NCI-H128 (cell line): ENCODE results near the gene SH3PXD2A.
A peak's percentile ranks its signal among the peaks of the same experiment; 100 is the strongest.
"Not testable (repeated sequence)": the region's sequence is repeated elsewhere in the genome, so short reads cannot be mapped to it uniquely, and the experiment has no call there.

Source experiments
- DNase-seq: peaks from one replicate; lab custom pipeline; 2025; ENCODE audit not compliant: unreplicated experiment; lab: John Stamatoyannopoulos, UW

Gene SH3PXD2A

GRCh38 chr10:103613616-103614015 is 241.8 kb downstream of the SH3PXD2A start:
- DNase-seq: no peak

GRCh38 chr10:103612462-103613365 is 242.7 kb downstream of the SH3PXD2A start:
- DNase-seq: no peak

GRCh38 chr10:103610921-103611511 is 244.4 kb downstream of the SH3PXD2A start:
- no peak for DNase-seq

- DNase-seq: no peak
Observed at GRCh38 chr10:103610083-103610472, 245.3 kb downstream of the SH3PXD2A start.

- no peak for DNase-seq
Observed at GRCh38 chr10:103609231-103610082, 245.9 kb downstream of the SH3PXD2A start.

- DNase-seq: not testable (repeated sequence)
Observed at GRCh38 chr10:103608056-103608455, 247.3 kb downstream of the SH3PXD2A start.

- DNase-seq: not testable (repeated sequence)
Observed at GRCh38 chr10:103607051-103607450, 248.3 kb downstream of the SH3PXD2A start.

- not testable (repeated sequence) for DNase-seq
Observed at GRCh38 chr10:103606097-103606438, 249.3 kb downstream of the SH3PXD2A start.

- no peak for DNase-seq
Observed at GRCh38 chr10:103605359-103606096, 249.8 kb downstream of the SH3PXD2A start.

GRCh38 chr10:103603382-103603781 is 252.0 kb downstream of the SH3PXD2A start:
- no peak for DNase-seq

GRCh38 chr10:103602852-103603155 is 252.6 kb downstream of the SH3PXD2A start:
- no peak for DNase-seq

GRCh38 chr10:103602028-103602851 is 253.1 kb downstream of the SH3PXD2A start:
- DNase-seq: no peak

GRCh38 chr10:103600956-103601569 is 254.3 kb downstream of the SH3PXD2A start:
- no peak for DNase-seq

GRCh38 chr10:103600325-103600724 is 255.1 kb downstream of the SH3PXD2A start:
- no peak for DNase-seq

- no peak for DNase-seq
Observed at GRCh38 chr10:103599907-103600306, 255.5 kb downstream of the SH3PXD2A start.

- no peak for DNase-seq
Observed at GRCh38 chr10:103599211-103599610, 256.2 kb downstream of the SH3PXD2A start.

GRCh38 chr10:103598654-103599115 is 256.7 kb downstream of the SH3PXD2A start:
- DNase-seq: peak; percentile 22

GRCh38 chr10:103597003-103597402 is 258.4 kb downstream of the SH3PXD2A start:
- no peak for DNase-seq

- DNase-seq: no peak
Observed at GRCh38 chr10:103595933-103596726, 259.2 kb downstream of the SH3PXD2A start.
